Measurements from ENCODE around the gene KCNJ1.

Gene KCNJ1

DNA sequence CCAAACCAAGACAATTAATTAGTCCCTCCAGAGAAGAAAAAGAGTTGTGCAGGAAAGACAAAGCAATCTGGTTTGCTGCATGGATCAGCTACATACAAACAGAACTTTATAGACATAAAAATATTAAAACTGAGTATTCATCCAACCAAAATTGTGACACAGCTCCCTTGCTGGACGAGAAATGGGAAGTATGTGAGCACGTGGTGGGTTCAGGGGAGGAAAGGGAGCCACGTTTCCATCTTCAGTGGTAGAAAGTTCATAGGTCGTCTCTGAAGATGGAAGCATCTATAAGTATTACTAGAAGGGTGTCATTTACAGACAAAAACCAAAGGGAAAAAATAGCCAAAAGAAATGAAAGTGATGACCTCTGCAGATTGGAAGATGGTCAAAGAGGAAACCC lies 17.0 kb upstream of the KCNJ1 start:
- peaks cover 0 to 3% of the 10 kb centered on the region in 2 donors for H3K4me1 ChIP-seq (ENCODE audit: control insufficient read depth in 1 of 2, insufficient read depth in 2 of 2, low read length in 2 of 2)
- no peaks in the 10 kb centered on the region for H3K9me3 ChIP-seq (ENCODE audit: control insufficient read depth in 1 of 2, low read length in 2 of 2)
- peaks cover 7 to 9% of the 10 kb centered on the region in 2 donors for H3K27me3 ChIP-seq (ENCODE audit: control insufficient read depth in 1 of 2, insufficient read depth in 2 of 2, low read length in 2 of 2)
- no peak overlapping the region for H3K27ac ChIP-seq (ENCODE audit: low read depth, low read length)
- H3K9ac ChIP-seq (ENCODE audit: low read depth in 1 of 2, low read length in 2 of 2): no peak overlapping the region
- no peak overlapping the region for H3K4me3 ChIP-seq (ENCODE audit: low read depth in 1 of 2, low read length in 2 of 2)
- H3K36me3 ChIP-seq (ENCODE audit: control insufficient read depth in 1 of 2, insufficient read depth in 2 of 2, low read length in 2 of 2): no peaks in the 10 kb centered on the region

DNA sequence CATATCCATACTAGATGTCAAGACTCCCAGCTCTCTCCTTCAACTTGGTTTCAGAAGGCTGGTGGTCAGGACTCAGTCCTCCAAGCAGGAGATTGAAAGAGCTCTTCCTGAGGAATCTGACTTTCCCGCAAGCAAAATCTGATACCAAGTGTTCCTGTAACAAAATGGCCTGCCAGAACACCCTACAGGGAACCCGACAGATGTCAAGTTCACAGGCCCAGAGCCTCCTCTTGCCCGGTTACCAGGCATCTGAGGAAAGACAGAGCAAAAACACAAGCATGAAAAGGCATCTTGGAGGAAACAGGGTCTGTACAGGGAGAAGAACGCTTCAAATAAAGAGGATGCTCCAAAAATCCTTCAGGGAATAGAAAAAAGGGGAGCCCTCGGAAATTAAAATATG lies 15.4 kb upstream of the KCNJ1 start:
- Histone ChIP-seq H3K27ac (ENCODE audit: low read depth, low read length) (no peak overlapping the region), H3K4me1 (ENCODE audit: control insufficient read depth in 1 of 2, insufficient read depth in 2 of 2, low read length in 2 of 2) (peaks cover 0 to 3% of the 10 kb centered on the region in 2 donors), H3K9ac (ENCODE audit: low read depth in 1 of 2, low read length in 2 of 2) (no peak overlapping the region), H3K4me3 (ENCODE audit: low read depth in 1 of 2, low read length in 2 of 2) (no peak overlapping the region), H3K36me3 (ENCODE audit: control insufficient read depth in 1 of 2, insufficient read depth in 2 of 2, low read length in 2 of 2) (no peaks in the 10 kb centered on the region), H3K27me3 (ENCODE audit: control insufficient read depth in 1 of 2, insufficient read depth in 2 of 2, low read length in 2 of 2) (peaks cover 0 to 14% of the 10 kb centered on the region in 2 donors), H3K9me3 (ENCODE audit: control insufficient read depth in 1 of 2, low read length in 2 of 2) (no peaks in the 10 kb centered on the region)

DNA sequence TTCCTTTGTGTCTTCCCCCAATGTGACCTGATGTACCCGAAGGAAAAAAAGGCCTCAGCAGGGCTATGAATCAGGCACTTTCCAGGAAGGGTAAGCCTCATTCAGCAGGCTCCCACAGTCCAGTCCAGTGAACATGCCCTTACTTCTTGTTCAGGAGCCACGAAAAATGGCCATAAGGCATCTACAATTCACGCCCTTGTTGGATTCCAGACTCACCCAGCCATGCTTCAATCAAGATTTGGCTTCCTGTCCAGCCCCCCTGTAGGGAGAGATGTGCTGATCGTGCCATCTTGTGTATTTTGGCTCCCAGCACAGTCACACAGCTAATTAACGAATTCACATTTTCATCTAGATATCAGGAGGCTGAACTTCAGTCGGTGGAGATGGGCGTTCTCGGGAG lies 14.1 kb upstream of the KCNJ1 start:
- H3K9me3 ChIP-seq (ENCODE audit: control insufficient read depth in 1 of 2, low read length in 2 of 2): no peaks in the 10 kb centered on the region

DNA sequence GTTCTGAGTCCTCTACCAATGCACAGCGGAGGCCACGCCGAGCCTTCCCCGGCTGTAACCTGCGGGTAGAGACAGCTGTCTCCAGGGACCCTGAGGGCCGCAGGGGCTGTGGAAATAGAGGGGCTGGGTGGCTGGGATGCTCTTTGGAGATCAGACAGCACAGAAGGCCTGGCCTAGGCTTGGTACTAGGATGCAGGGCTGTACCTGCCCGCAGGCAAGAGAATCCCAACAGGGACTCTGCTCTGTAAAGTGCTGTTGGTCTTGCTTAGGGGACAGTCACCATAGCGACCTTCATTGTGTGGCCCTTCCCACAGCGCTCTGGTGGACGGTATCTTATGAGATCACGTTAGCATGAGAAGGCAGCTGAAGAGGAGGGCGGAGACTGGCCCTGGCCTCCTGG lies 12.7 kb upstream of the KCNJ1 start:
- H3K4me1 ChIP-seq (ENCODE audit: control insufficient read depth in 1 of 2, insufficient read depth in 2 of 2, low read length in 2 of 2): no peaks in the 10 kb centered on the region
- peaks cover 6 to 14% of the 10 kb centered on the region in 2 donors for H3K27me3 ChIP-seq (ENCODE audit: control insufficient read depth in 1 of 2, insufficient read depth in 2 of 2, low read length in 2 of 2)
- no peak overlapping the region for H3K9ac ChIP-seq (ENCODE audit: low read depth in 1 of 2, low read length in 2 of 2)
- H3K36me3 ChIP-seq (ENCODE audit: control insufficient read depth in 1 of 2, insufficient read depth in 2 of 2, low read length in 2 of 2): no peaks in the 10 kb centered on the region
- no peak overlapping the region for H3K4me3 ChIP-seq (ENCODE audit: low read depth in 1 of 2, low read length in 2 of 2)
- no peak overlapping the region for H3K27ac ChIP-seq (ENCODE audit: low read depth, low read length)
- no peaks in the 10 kb centered on the region for H3K9me3 ChIP-seq (ENCODE audit: control insufficient read depth in 1 of 2, low read length in 2 of 2)

More for the DNA sequence above, 14.1 kb upstream of the KCNJ1 start:
- no peaks in the 10 kb centered on the region for H3K36me3 ChIP-seq (ENCODE audit: control insufficient read depth in 1 of 2, insufficient read depth in 2 of 2, low read length in 2 of 2)
- H3K27me3 ChIP-seq (ENCODE audit: control insufficient read depth in 1 of 2, insufficient read depth in 2 of 2, low read length in 2 of 2): peaks cover 4 to 14% of the 10 kb centered on the region in 2 donors
- H3K9ac ChIP-seq (ENCODE audit: low read depth in 1 of 2, low read length in 2 of 2): no peak overlapping the region
- H3K27ac ChIP-seq (ENCODE audit: low read depth, low read length): no peak overlapping the region
- no peak overlapping the region for H3K4me3 ChIP-seq (ENCODE audit: low read depth in 1 of 2, low read length in 2 of 2)
- no peaks in the 10 kb centered on the region for H3K4me1 ChIP-seq (ENCODE audit: control insufficient read depth in 1 of 2, insufficient read depth in 2 of 2, low read length in 2 of 2)

DNA sequence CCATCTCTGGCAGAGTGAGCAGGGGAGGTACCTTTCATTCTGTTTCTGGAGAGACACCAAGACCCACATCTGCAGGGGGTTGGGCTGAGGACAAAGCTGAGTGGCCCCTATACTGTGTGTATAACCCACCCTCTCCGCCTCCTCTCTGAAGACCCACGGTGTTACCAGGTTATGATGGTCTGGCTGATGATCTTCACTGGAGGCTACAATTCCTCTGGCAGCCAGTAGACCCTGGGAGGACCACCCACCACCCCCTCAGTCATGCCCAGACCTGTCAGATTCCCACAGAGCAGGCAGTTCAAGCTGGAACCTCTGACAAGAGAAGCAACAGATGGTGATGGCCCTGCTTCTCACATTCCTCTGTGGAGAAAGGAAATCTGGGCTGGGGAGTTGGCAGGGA lies 11.4 kb upstream of the KCNJ1 start:
- Histone ChIP-seq H3K4me1 (ENCODE audit: control insufficient read depth in 1 of 2, insufficient read depth in 2 of 2, low read length in 2 of 2) (no peaks in the 10 kb centered on the region), H3K9ac (ENCODE audit: low read depth in 1 of 2, low read length in 2 of 2) (no peak overlapping the region), H3K27ac (ENCODE audit: low read depth, low read length) (no peak overlapping the region), H3K4me3 (ENCODE audit: low read depth in 1 of 2, low read length in 2 of 2) (no peak overlapping the region), H3K9me3 (ENCODE audit: control insufficient read depth in 1 of 2, low read length in 2 of 2) (no peaks in the 10 kb centered on the region), H3K27me3 (ENCODE audit: control insufficient read depth in 1 of 2, insufficient read depth in 2 of 2, low read length in 2 of 2) (peaks cover 6 to 14% of the 10 kb centered on the region in 2 donors), H3K36me3 (ENCODE audit: control insufficient read depth in 1 of 2, insufficient read depth in 2 of 2, low read length in 2 of 2) (no peaks in the 10 kb centered on the region)

DNA sequence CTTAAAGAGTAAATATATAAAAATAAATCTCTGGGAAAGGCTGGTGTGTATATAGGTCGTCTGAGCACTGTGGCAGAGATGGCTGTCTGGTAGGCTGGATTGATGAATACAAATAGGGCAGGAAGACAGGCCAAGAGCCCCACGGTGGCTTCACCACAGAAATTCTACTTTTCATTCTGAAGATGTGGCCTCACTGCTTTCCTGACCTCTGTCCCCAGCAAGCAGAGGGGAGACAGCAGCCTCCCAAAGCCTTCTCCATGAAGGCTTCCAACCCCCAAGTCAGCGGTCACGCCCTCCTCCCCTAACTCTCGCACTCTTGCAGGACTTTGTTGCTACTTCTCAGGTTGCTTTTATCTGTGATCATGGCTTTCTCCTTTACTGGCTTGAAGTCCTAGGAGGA lies 10.6 kb upstream of the KCNJ1 start:
- Histone ChIP-seq H3K27ac (ENCODE audit: low read depth, low read length) (no peak overlapping the region), H3K36me3 (ENCODE audit: control insufficient read depth in 1 of 2, insufficient read depth in 2 of 2, low read length in 2 of 2) (no peaks in the 10 kb centered on the region), H3K4me3 (ENCODE audit: low read depth in 1 of 2, low read length in 2 of 2) (no peak overlapping the region), H3K4me1 (ENCODE audit: control insufficient read depth in 1 of 2, insufficient read depth in 2 of 2, low read length in 2 of 2) (no peaks in the 10 kb centered on the region), H3K9me3 (ENCODE audit: control insufficient read depth in 1 of 2, low read length in 2 of 2) (no peaks in the 10 kb centered on the region), H3K9ac (ENCODE audit: low read depth in 1 of 2, low read length in 2 of 2) (no peak overlapping the region), H3K27me3 (ENCODE audit: control insufficient read depth in 1 of 2, insufficient read depth in 2 of 2, low read length in 2 of 2) (peaks cover 6 to 14% of the 10 kb centered on the region in 2 donors)

DNA sequence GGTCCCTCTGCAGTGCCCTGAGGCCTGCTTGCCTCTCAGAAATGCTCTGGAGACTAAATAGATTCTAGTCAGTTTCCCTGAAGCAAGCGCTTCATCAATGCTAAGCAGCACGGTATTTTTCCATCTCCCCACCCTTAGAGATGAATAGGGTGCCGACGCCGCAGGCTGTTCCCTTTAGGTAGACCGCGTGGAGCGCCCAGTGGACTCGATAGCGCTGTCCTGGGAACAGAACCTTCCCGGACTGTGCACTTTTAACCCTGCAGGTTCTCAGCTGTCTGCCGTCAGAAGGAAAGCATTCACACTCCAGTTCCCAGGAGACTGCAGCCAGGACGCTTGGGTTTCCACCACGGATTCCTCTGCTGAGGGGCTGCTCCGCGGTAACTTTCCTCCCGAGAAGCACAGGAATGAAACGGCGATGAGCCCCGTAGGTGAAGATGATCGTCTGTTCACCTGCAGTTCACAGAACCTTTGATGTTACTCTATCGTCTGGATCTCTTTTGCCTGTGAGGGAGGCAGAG lies 9.1 kb upstream of the KCNJ1 start:
- Histone ChIP-seq H3K36me3 (ENCODE audit: control insufficient read depth in 1 of 2, insufficient read depth in 2 of 2, low read length in 2 of 2) (no peaks in the 10 kb centered on the region), H3K27ac (ENCODE audit: low read depth, low read length) (no peak overlapping the region), H3K4me1 (ENCODE audit: control insufficient read depth in 1 of 2, insufficient read depth in 2 of 2, low read length in 2 of 2) (no peaks in the 10 kb centered on the region), H3K9ac (ENCODE audit: low read depth in 1 of 2, low read length in 2 of 2) (no peak overlapping the region), H3K9me3 (ENCODE audit: control insufficient read depth in 1 of 2, low read length in 2 of 2) (no peaks in the 10 kb centered on the region), H3K27me3 (ENCODE audit: control insufficient read depth in 1 of 2, insufficient read depth in 2 of 2, low read length in 2 of 2) (peaks cover 5 to 6% of the 10 kb centered on the region in 2 donors), H3K4me3 (ENCODE audit: low read depth in 1 of 2, low read length in 2 of 2) (no peak overlapping the region)

DNA sequence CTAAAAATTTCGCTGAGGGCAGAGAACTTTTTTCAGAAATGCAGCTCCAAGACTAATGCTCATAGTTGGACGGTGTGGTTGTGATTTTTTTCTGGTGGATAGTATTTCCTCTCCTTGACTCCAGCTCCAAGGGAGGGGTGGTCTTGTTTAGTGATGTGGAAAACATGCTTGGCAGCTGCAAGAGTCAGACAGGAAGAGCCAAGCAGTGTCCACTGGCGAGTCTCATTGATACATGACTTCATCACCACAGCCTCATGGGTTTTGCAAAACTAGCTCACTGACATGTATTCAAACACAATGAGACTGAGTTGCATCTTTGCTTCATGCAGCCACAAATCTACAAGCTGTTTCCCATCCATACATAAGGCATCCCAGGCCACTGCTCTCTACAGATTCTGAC lies 7.3 kb upstream of the KCNJ1 start:
- no peaks in the 10 kb centered on the region for H3K4me1 ChIP-seq (ENCODE audit: control insufficient read depth in 1 of 2, insufficient read depth in 2 of 2, low read length in 2 of 2)
- H3K27ac ChIP-seq (ENCODE audit: low read depth, low read length): no peak overlapping the region
- H3K36me3 ChIP-seq (ENCODE audit: control insufficient read depth in 1 of 2, insufficient read depth in 2 of 2, low read length in 2 of 2): no peaks in the 10 kb centered on the region
- no peaks in the 10 kb centered on the region for H3K9me3 ChIP-seq (ENCODE audit: control insufficient read depth in 1 of 2, low read length in 2 of 2)
- no peak overlapping the region for H3K4me3 ChIP-seq (ENCODE audit: low read depth in 1 of 2, low read length in 2 of 2)
- H3K27me3 ChIP-seq (ENCODE audit: control insufficient read depth in 1 of 2, insufficient read depth in 2 of 2, low read length in 2 of 2): peaks cover 5 to 6% of the 10 kb centered on the region in 2 donors
- no peak overlapping the region for H3K9ac ChIP-seq (ENCODE audit: low read depth in 1 of 2, low read length in 2 of 2)

DNA sequence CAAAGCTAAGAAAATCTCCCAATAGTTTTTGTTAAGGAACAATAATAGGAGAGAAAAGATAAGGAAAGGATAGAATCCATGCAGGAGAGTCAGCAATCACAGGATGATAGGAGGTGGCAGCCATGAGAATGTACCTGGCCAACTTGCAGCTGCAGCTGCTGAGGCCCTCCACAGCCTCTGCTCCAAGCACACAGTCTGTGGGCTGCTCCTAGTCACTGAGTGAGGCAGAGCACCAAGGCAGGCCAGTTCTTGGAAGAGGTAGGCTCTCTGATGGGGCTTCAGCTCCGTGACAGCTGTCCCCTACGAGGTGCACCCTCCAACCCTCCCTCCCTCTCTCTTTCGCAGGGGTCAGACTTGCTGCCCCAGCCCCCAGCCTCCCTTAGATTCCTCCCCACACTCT lies 5.5 kb upstream of the KCNJ1 start:
- no peaks in the 10 kb centered on the region for H3K36me3 ChIP-seq (ENCODE audit: control insufficient read depth in 1 of 2, insufficient read depth in 2 of 2, low read length in 2 of 2)
- no peak overlapping the region for H3K27ac ChIP-seq (ENCODE audit: low read depth, low read length)
- H3K4me1 ChIP-seq (ENCODE audit: control insufficient read depth in 1 of 2, insufficient read depth in 2 of 2, low read length in 2 of 2): no peaks in the 10 kb centered on the region

DNA sequence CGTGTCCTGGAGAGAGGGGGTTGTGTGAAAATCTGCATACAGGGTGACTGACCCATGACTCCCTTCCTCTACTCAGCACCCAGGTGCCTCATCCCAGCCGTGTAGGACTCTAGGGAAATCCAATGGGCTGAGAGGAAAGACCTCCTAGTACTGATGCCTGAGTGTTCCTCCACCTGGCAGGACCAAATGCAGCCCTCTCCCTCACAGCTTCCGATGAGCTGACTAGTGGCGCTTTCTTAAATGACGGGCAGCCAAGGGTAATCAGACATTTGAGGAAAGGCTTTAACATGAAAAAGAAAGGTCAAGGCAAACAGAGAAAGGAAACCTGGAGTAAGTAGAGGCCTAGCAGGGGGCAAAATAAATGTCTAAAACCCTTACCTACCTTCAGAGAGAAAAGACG lies 5.0 kb upstream of the KCNJ1 start:
- no peak overlapping the region for H3K27ac ChIP-seq (ENCODE audit: low read depth, low read length)
- H3K27me3 ChIP-seq (ENCODE audit: control insufficient read depth in 1 of 2, insufficient read depth in 2 of 2, low read length in 2 of 2): peaks cover 0 to 6% of the 10 kb centered on the region in 2 donors
- no peak overlapping the region for H3K4me3 ChIP-seq (ENCODE audit: low read depth in 1 of 2, low read length in 2 of 2)
- no peaks in the 10 kb centered on the region for H3K36me3 ChIP-seq (ENCODE audit: control insufficient read depth in 1 of 2, insufficient read depth in 2 of 2, low read length in 2 of 2)
- no peaks in the 10 kb centered on the region for H3K9me3 ChIP-seq (ENCODE audit: control insufficient read depth in 1 of 2, low read length in 2 of 2)
- H3K4me1 ChIP-seq (ENCODE audit: control insufficient read depth in 1 of 2, insufficient read depth in 2 of 2, low read length in 2 of 2): no peaks in the 10 kb centered on the region
- H3K9ac ChIP-seq (ENCODE audit: low read depth in 1 of 2, low read length in 2 of 2): no peak overlapping the region

More for the DNA sequence above, 5.5 kb upstream of the KCNJ1 start:
- no peaks in the 10 kb centered on the region for H3K9me3 ChIP-seq (ENCODE audit: control insufficient read depth in 1 of 2, low read length in 2 of 2)
- H3K27me3 ChIP-seq (ENCODE audit: control insufficient read depth in 1 of 2, insufficient read depth in 2 of 2, low read length in 2 of 2): peaks cover 0 to 6% of the 10 kb centered on the region in 2 donors
- no peak overlapping the region for H3K9ac ChIP-seq (ENCODE audit: low read depth in 1 of 2, low read length in 2 of 2)
- H3K4me3 ChIP-seq (ENCODE audit: low read depth in 1 of 2, low read length in 2 of 2): no peak overlapping the region

DNA sequence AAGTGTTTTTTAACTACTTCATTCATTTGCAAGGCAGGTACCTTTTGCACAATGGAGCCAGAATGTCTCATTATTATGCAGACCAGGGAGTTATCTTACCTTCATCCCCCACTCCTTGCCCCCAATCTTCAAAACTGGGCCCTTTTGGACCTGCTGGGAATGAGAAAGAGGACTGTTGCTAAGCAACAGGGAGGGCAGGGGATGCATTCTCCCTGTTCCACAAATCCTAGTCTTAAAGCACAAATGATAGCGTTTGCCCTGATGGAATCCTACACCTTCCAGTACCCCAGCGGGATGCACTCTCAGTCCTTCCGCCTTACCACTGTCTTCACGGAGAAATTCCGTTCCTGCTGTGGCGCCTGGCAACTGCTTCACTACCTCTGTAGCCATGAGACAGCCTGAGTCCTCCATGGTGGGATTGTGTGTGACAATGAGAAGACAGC lies 4.1 kb upstream of the KCNJ1 start:
- no peak overlapping the region for H3K27ac ChIP-seq (ENCODE audit: low read depth, low read length)
- H3K4me1 ChIP-seq (ENCODE audit: control insufficient read depth in 1 of 2, insufficient read depth in 2 of 2, low read length in 2 of 2): no peaks in the 10 kb centered on the region
- no peaks in the 10 kb centered on the region for H3K36me3 ChIP-seq (ENCODE audit: control insufficient read depth in 1 of 2, insufficient read depth in 2 of 2, low read length in 2 of 2)

More for the DNA sequence above, 4.1 kb upstream of the KCNJ1 start:
- no peaks in the 10 kb centered on the region for H3K9me3 ChIP-seq (ENCODE audit: control insufficient read depth in 1 of 2, low read length in 2 of 2)
- peaks cover 0 to 3% of the 10 kb centered on the region in 2 donors for H3K27me3 ChIP-seq (ENCODE audit: control insufficient read depth in 1 of 2, insufficient read depth in 2 of 2, low read length in 2 of 2)
- no peak overlapping the region for H3K9ac ChIP-seq (ENCODE audit: low read depth in 1 of 2, low read length in 2 of 2)
- H3K4me3 ChIP-seq (ENCODE audit: low read depth in 1 of 2, low read length in 2 of 2): no peak overlapping the region
